OCI-LY1 (cell line): Measurements from ENCODE around the gene CRYBG1.

Source experiments
- H2AFZ ChIP-seq: fragments of 200-600 bp; sonication (generic), shearing (Covaris generic); 2 replicates; pipeline ENCODE4 v1.6.0; 2014; ENCODE audit warnings: antibody characterized with exemption, mild to moderate bottlenecking, low read length
- H3F3A ChIP-seq: fragments of 200-600 bp; sonication (generic), shearing (Covaris generic); 2 replicates; pipeline ENCODE4 v1.6.0; 2014; ENCODE audit warnings: mild to moderate bottlenecking, antibody characterized with exemption, low read length, moderate library complexity; ENCODE audit not compliant: insufficient read depth
- H3K27ac ChIP-seq: fragments of 200-600 bp; sonication (generic); 2 replicates; pipeline ENCODE4 v1.5.1; 2014; ENCODE audit warnings: low read length, mixed run types, mild to moderate bottlenecking, low read depth; ENCODE audit not compliant: poor library complexity, severe bottlenecking
- H3K27me3 ChIP-seq: fragments of 200-600 bp; sonication (generic); 2 replicates; pipeline ENCODE4 v1.6.0; 2014; ENCODE audit warnings: antibody characterized with exemption, mild to moderate bottlenecking, low read length, moderate library complexity; ENCODE audit not compliant: insufficient read depth
- H3K36me3 ChIP-seq: fragments of 200-600 bp; sonication (generic); 2 replicates; pipeline ENCODE4 v1.6.1; 2014; ENCODE audit warnings: mild to moderate bottlenecking, antibody characterized with exemption, low read length, moderate library complexity, mixed read lengths; ENCODE audit not compliant: insufficient read depth
- H3K4me1 ChIP-seq: fragments of 200-600 bp; sonication (generic); 2 replicates; pipeline ENCODE4 v1.5.1; 2014; ENCODE audit warnings: mild to moderate bottlenecking, low read length, moderate library complexity; ENCODE audit not compliant: insufficient read depth, severe bottlenecking
- H3K4me2 ChIP-seq: fragments of 200-600 bp; sonication (generic), shearing (Covaris generic); 2 replicates; pipeline ENCODE4 v1.6.1; 2014; ENCODE audit warnings: low read length
- H3K4me3 ChIP-seq: fragments of 200-600 bp; sonication (generic); 2 replicates; pipeline ENCODE4 v1.5.1; 2014; ENCODE audit warnings: low read length, low read depth, mild to moderate bottlenecking, mixed read lengths; ENCODE audit not compliant: poor library complexity, severe bottlenecking
- H3K79me2 ChIP-seq: fragments of 200-600 bp; shearing (Covaris generic); 2 replicates; pipeline ENCODE4 v1.6.1; 2016; ENCODE audit warnings: mixed run types, low read length, mixed read lengths; ENCODE audit not compliant: insufficient read depth
- H3K9ac ChIP-seq: fragments of 200-600 bp; sonication (generic), shearing (Covaris generic); 2 replicates; pipeline ENCODE4 v1.6.1; 2014; ENCODE audit warnings: mild to moderate bottlenecking, low read length, mixed read lengths
- H3K9me2 ChIP-seq: fragments of 200-600 bp; sonication (generic), shearing (Covaris generic); 2 replicates; pipeline ENCODE4 v1.6.1; 2014; ENCODE audit warnings: low read depth, mild to moderate bottlenecking, low read length, mixed read lengths
- H3K9me3 ChIP-seq: fragments of 200-600 bp; shearing (Covaris generic); 2 replicates; pipeline ENCODE4 v1.6.1; 2014; ENCODE audit warnings: low read length, mixed read lengths
- H4K20me1 ChIP-seq: fragments of 200-600 bp; sonication (generic), shearing (Covaris generic); 2 replicates; pipeline ENCODE4 v1.6.0; 2016; ENCODE audit warnings: mild to moderate bottlenecking, low read length; ENCODE audit not compliant: insufficient read depth
- CTCF ChIP-seq: fragments of 200-600 bp; sonication (generic), shearing (Covaris generic); IDR thresholded peaks from 2 replicates; pipeline ENCODE4 v1.5.1; 2017; ENCODE audit warnings: mild to moderate bottlenecking, antibody characterized with exemption, low read length, moderate library complexity, mixed read lengths
- EZH2 ChIP-seq: fragments of 200-600 bp; sonication (generic), shearing (Covaris generic); IDR thresholded peaks from 2 replicates; pipeline ENCODE4 v1.8.0; 2017; ENCODE audit warnings: borderline replicate concordance, mixed run types, mild to moderate bottlenecking, antibody characterized with exemption, low read length, moderate library complexity, mixed read lengths

CRYBG1 gene

GRCh38 chr6:106527117-106527516 lies 166.6 kb downstream of the CRYBG1 start:
- Histone ChIP-seq H3K79me2 (peaks cover 15% of the 10 kb centered on the region), H2AFZ (no peak overlapping the region), H3K9ac (no peak overlapping the region), H3K4me1 (peaks cover 45% of the 10 kb centered on the region), H3K27ac (no peak overlapping the region), H3K4me2 (no peak overlapping the region), H4K20me1 (no peaks in the 10 kb centered on the region), H3K9me2 (no peaks in the 10 kb centered on the region), H3K36me3 (peaks cover 40% of the 10 kb centered on the region), H3K9me3 (no peaks in the 10 kb centered on the region), H3F3A (peaks cover 3% of the 10 kb centered on the region; the same call in 1 of the 2 replicates), H3K27me3 (no peaks in the 10 kb centered on the region), H3K4me3 (no peak overlapping the region)
- TF ChIP-seq EZH2, result no peak
- TF ChIP-seq CTCF, result no peak

- TF ChIP-seq EZH2 (no peak), CTCF (no peak)
- no peak overlapping the region for H2AFZ ChIP-seq
- H3K4me2 ChIP-seq, result no peak overlapping the region
- peaks cover 49% of the 10 kb centered on the region for H3K36me3 ChIP-seq
- no peak overlapping the region for H3K9ac ChIP-seq
- no peaks in the 10 kb centered on the region for H3K9me3 ChIP-seq
- H3K4me1 ChIP-seq, result peaks cover 36% of the 10 kb centered on the region
- no peak overlapping the region for H3K4me3 ChIP-seq
- no peaks in the 10 kb centered on the region for H3K9me2 ChIP-seq
- H3F3A ChIP-seq, result peaks cover 3% of the 10 kb centered on the region; the same call in 1 of the 2 replicates
- peaks cover 6% of the 10 kb centered on the region for H3K79me2 ChIP-seq
- no peaks in the 10 kb centered on the region for H3K27me3 ChIP-seq
- H4K20me1 ChIP-seq, result no peaks in the 10 kb centered on the region
- no peak overlapping the region for H3K27ac ChIP-seq
These were observed 167.5 kb downstream of the CRYBG1 start for GRCh38 chr6:106527979-106528378.

GRCh38 chr6:106528521-106528920 lies 168.0 kb downstream of the CRYBG1 start:
- no peak overlapping the region for H3K27ac ChIP-seq
- H3K4me3 ChIP-seq, result no peak overlapping the region

More at GRCh38 chr6:106528521-106528920, 168.0 kb downstream of the CRYBG1 start:
- Histone ChIP-seq H2AFZ (no peak overlapping the region), H3K9me2 (no peaks in the 10 kb centered on the region), H3K36me3 (peaks cover 53% of the 10 kb centered on the region), H3K79me2 (peaks cover under 1% of the 10 kb centered on the region; the same call in 1 of the 2 replicates), H3K4me2 (no peak overlapping the region), H3K27me3 (no peaks in the 10 kb centered on the region), H3K9ac (no peak overlapping the region), H3K9me3 (no peaks in the 10 kb centered on the region), H3F3A (peaks cover 3% of the 10 kb centered on the region; the same call in 1 of the 2 replicates), H3K4me1 (peaks cover 31% of the 10 kb centered on the region), H4K20me1 (no peaks in the 10 kb centered on the region)
- no peak for TF ChIP-seq EZH2
- TF ChIP-seq CTCF, result no peak
